GM12878 (cell line): Measurements from ENCODE around the gene TIMM21. TPM values are rescaled to one million over a fixed set of nuclear protein-coding genes. Genes with fewer than 3 reads are reported as not detected.

Experiments used
- ATAC-seq: fragments of 200-7000 bp; cut with Tn5 transposase; 3 replicates; pipeline ENCODE4 v1.9.1; 2020; ENCODE audit warnings: mild to moderate bottlenecking, moderate library complexity
- BruUV-seq: library from RNA; stranded (reverse); fragments of 400-500 nt; replicated peaks from 2 replicates; lab custom pipeline; 2021; lab: Mats Ljungman, UMichigan
- CTCF ChIA-PET: fragments of 300-600 bp; sonication (Branson Sonifier 250); formaldehyde crosslinking; extraction: SDS; loops from one replicate; lab custom pipeline; 2021; ENCODE audit warnings: inconsistent platforms; lab: Yijun Ruan, JAX
- POLR2A ChIA-PET: fragments of 350-600 bp; formaldehyde crosslinking; extraction: SDS; loops from one replicate; lab custom pipeline; 2021; ENCODE audit warnings: inconsistent platforms; lab: Charles Lee
- RAD21 ChIA-PET: fragments of 300-600 bp; sonication (Branson Sonifier 250); formaldehyde crosslinking; loops from one replicate; lab custom pipeline; 2023; ENCODE audit warnings: antibody characterized with exemption; ENCODE audit not compliant: unreplicated experiment; lab: Charles Lee
- SMC1A ChIA-PET: fragments of 300-600 bp; sonication (Branson Sonifier 250); formaldehyde crosslinking; loops from one replicate; lab custom pipeline; 2023; ENCODE audit not compliant: unreplicated experiment, uncharacterized antibody; lab: Charles Lee
- DNase-seq: peaks from one replicate; pipeline ENCODE4 v3.0.0-alpha.2; 2011; ENCODE audit warnings: low read depth, low spot score
- FAIRE-seq: peaks from 3 replicates; lab custom pipeline; 2011; peaks lifted over from hg19 to GRCh38; lab: Jason Lieb, UNC
- H2AFZ ChIP-seq: 2 replicates; pipeline ENCODE4 v1.6.0; 2011; ENCODE audit warnings: low read depth, low read length, control low read depth; ENCODE audit not compliant: control insufficient read depth
- H3K27ac ChIP-seq: 2 replicates; pipeline ENCODE4 v1.5.1; 2011; ENCODE audit warnings: control low read depth; ENCODE audit not compliant: control insufficient read depth, insufficient read depth
- H3K27me3 ChIP-seq, 2 experiments: replicated peaks in 1 of 2; 2 replicates each; pipeline versions ENCODE4 v1.6.0 to v1.6.1; 2011; ENCODE audit warnings: low read length in 1 of 2; ENCODE audit not compliant: control insufficient read depth in 2 of 2, insufficient read depth in 2 of 2
- H3K36me3 ChIP-seq, 2 experiments: 2 replicates each; pipeline ENCODE4 v1.5.1; 2011; ENCODE audit warnings: low read length in 1 of 2; ENCODE audit not compliant: control insufficient read depth in 2 of 2, insufficient read depth in 2 of 2
- H3K4me1 ChIP-seq: 2 replicates; pipeline ENCODE4 v1.6.1; 2011; ENCODE audit warnings: mild to moderate bottlenecking, low read length, moderate library complexity, mixed read lengths; ENCODE audit not compliant: control insufficient read depth, insufficient read depth
- H3K4me2 ChIP-seq: 2 replicates; pipeline ENCODE4 v1.6.0; 2011; ENCODE audit warnings: control low read depth; ENCODE audit not compliant: control insufficient read depth, insufficient read depth
- H3K4me3 ChIP-seq: fragments of 200-600 bp; sonication (generic); 2 replicates; pipeline ENCODE4 v1.5.1; 2016
- H3K79me2 ChIP-seq: 2 replicates; pipeline ENCODE4 v1.6.0; 2011; ENCODE audit warnings: low read length; ENCODE audit not compliant: control insufficient read depth, insufficient read depth
- H3K9ac ChIP-seq: 2 replicates; pipeline ENCODE4 v1.8.0; 2011; ENCODE audit warnings: low read length, control low read depth, mixed read lengths; ENCODE audit not compliant: control insufficient read depth, insufficient read depth
- H3K9me3 ChIP-seq: replicated peaks from 3 replicates; pipeline ENCODE4 v1.5.1; 2011; ENCODE audit warnings: mild to moderate bottlenecking, low read length; ENCODE audit not compliant: control insufficient read depth, insufficient read depth
- H4K20me1 ChIP-seq: 2 replicates; pipeline ENCODE4 v1.6.0; 2011; ENCODE audit not compliant: control insufficient read depth, insufficient read depth
- EGR1 ChIP-seq, 2 experiments: IDR thresholded peaks; 1 replicate in 1 of 2; 2 replicates in 1 of 2; pipeline ENCODE4 v1.6.1; 2011 to 2012; ENCODE audit warnings: low read depth in 2 of 2, low read length in 2 of 2, borderline replicate concordance in 1 of 2, mild to moderate bottlenecking in 1 of 2, moderate library complexity in 1 of 2
- KAT2A ChIP-seq: conservative IDR thresholded peaks from 2 replicates; pipeline ENCODE4 v1.6.1; 2011; ENCODE audit warnings: low read depth, low read length; ENCODE audit not compliant: control insufficient read depth
- RAD51 ChIP-seq: fragments of 450-650 bp; IDR thresholded peaks from 2 replicates; pipeline ENCODE4 v1.6.1; 2016; ENCODE audit warnings: moderate library complexity, mild to moderate bottlenecking, inconsistent platforms
- WGBS: methylation state at CpG from one replicate; pipeline ENCODE4 v1.1.6; 2016; ENCODE audit warnings: low lambda C conversion rate; ENCODE audit not compliant: insufficient replicate concordance, insufficient coverage; ENCODE audit errors: missing lambda C conversion rate; 5-methylcytosine and 5-hydroxymethylcytosine counted together
- in situ Hi-C: fragments of 300-500 bp; cut with MboI; formaldehyde crosslinking; loops from 9 replicates; pipeline ENCODE4 v1.14.3; 2018; ENCODE audit warnings: mixed read lengths
- intact Hi-C: fragments of 100-400 bp; cut with micrococcal nuclease; formaldehyde crosslinking; loops from one replicate; pipeline ENCODE4 v1.14.2; 2022; ENCODE audit not compliant: unreplicated experiment
- polyA plus RNA-seq, 11 experiments: library from polyadenylated mRNA; depleted of rRNA in 4 of 11; unstranded in 6 of 11; stranded (reverse) in 5 of 11; fragments of >200 nt; fragmentation: Nextera tagmentation in 4 of 11; fragmentation: Illumina TruSeq in 1 of 11; extraction: Ambion mirVana in 4 of 11; extraction: Trizol in 1 of 11; gene quantifications; 1 replicate in 1 of 11; 2 replicates in 10 of 11; pipeline versions ENCODE4 v1.2.1 to v1.2.3, GENCODE V29; 2011 to 2016; ENCODE audit warnings: inconsistent platforms in 2 of 11, missing spikeins in 2 of 11, low read depth in 1 of 11
- total RNA-seq, 4 experiments: library from RNA; depleted of rRNA in 3 of 4; stranded (reverse); fragments of >200 nt in 3 of 4; fragmentation: Illumina TruSeq in 1 of 4; extraction: Trizol in 1 of 4; gene quantifications; 2 replicates each; pipeline versions ENCODE4 v1.2.1 to v1.2.3, GENCODE V29; 2013 to 2021
- TF ChIP-seq, protein P1 (sequence below): fragments of 450-650 bp; formaldehyde crosslinking; IDR thresholded peaks from 2 replicates; pipeline ENCODE4 v1.5.0; 2022; ENCODE audit warnings: mild to moderate bottlenecking, missing genetic modification characterization

TIMM21 gene
- total and polyA plus RNA-seq, 10 of the 15 experiments (the other 5 are each of a cell fraction or from before 2014, with no cell fraction given), result 39.5 to 203 (median 83.4) TPM

DNA sequence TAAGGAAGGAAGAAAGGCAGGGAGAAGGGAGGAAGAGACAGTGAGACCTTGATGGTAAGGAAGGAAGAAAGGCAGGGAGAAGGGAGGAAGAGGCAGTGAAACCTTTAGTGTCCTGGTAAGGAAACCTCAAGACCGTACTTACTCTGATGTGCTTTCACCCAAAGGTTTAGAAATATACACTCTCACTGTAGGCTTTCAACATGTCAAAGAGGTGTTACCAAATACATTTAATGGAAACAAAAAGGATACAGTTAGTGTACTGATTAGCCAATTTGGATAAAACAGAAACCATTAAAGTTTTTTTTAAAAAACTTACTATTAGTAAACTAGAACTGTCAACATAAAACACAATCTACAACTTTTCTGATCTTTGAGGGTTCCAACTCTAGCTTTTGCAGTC is 7.7 kb upstream of the TIMM21 start (continued):
- TF ChIP-seq, protein P1, sequence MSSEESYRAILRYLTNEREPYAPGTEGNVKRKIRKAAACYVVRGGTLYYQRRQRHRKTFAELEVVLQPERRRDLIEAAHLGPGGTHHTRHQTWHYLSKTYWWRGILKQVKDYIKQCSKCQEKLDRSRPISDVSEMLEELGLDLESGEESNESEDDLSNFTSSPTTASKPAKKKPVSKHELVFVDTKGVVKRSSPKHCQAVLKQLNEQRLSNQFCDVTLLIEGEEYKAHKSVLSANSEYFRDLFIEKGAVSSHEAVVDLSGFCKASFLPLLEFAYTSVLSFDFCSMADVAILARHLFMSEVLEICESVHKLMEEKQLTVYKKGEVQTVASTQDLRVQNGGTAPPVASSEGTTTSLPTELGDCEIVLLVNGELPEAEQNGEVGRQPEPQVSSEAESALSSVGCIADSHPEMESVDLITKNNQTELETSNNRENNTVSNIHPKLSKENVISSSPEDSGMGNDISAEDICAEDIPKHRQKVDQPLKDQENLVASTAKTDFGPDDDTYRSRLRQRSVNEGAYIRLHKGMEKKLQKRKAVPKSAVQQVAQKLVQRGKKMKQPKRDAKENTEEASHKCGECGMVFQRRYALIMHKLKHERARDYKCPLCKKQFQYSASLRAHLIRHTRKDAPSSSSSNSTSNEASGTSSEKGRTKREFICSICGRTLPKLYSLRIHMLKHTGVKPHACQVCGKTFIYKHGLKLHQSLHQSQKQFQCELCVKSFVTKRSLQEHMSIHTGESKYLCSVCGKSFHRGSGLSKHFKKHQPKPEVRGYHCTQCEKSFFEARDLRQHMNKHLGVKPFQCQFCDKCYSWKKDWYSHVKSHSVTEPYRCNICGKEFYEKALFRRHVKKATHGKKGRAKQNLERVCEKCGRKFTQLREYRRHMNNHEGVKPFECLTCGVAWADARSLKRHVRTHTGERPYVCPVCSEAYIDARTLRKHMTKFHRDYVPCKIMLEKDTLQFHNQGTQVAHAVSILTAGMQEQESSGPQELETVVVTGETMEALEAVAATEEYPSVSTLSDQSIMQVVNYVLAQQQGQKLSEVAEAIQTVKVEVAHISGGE (CRISPR knock-in tag), result no peak
- no peak for TF ChIP-seq RAD51

DNA sequence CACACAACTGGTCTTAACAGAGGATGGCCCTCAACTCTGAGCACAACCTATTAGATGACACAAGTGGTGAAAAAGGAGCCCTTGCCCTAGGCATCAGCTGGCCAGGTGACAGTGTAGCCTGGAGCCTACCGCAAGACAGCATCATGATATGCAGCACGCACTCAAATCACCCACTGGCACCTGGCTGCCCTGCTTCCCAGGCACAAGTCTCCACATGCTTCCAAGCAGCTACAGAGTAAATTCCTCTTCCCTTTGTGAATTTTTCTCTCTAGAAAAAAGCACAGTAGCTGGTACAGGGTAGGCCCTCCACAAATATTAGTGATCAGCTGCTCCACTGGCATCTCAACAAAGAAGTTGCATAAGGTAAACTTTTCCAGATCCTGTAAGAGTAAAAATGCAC is 6.7 kb upstream of the TIMM21 start:
- Histone ChIP-seq H3K4me2 (no peak overlapping the region), H3K9ac (no peak overlapping the region)
- TF ChIP-seq EGR1 (IDR thresholded peaks at IDR 0.05; ENCODE audit: borderline replicate concordance in 1 of 2, low read depth in 2 of 2, low read length in 2 of 2) (no peak), KAT2A (no peak)
- TF ChIP-seq, all 136 proteins: peak for 0
- DNase-seq, result no peak
- 60% methylated on average over 2 of the region's 2 CpGs for WGBS
- Histone ChIP-seq H3K4me3 (no peak overlapping the region), H2AFZ (no peak overlapping the region), H3K27me3 (peaks cover 0 to 4% of the 10 kb centered on the region in 2 experiments; a peak in 1 of 4 replicates), H3K36me3 (no peaks in the 10 kb centered on the region), H3K9me3 (no peaks in the 10 kb centered on the region), H3K4me1 (no peaks in the 10 kb centered on the region), H3K27ac (no peak overlapping the region), H4K20me1 (no peaks in the 10 kb centered on the region), H3K79me2 (no peaks in the 10 kb centered on the region)
- ATAC-seq, result no peak
- ChIA-PET POLR2A (no interaction called here), CTCF (no interaction called here), RAD21 (no interaction called here), SMC1A (no interaction called here)
- intact Hi-C loops (no loop called here), in situ Hi-C loops (no loop called here)
- FAIRE-seq, result no peak
- BruUV-seq, result no TSS peak
